HG02759 (cell line): ENCODE measurements around the gene DGAT2.

ENCODE experiments used
- ATAC-seq: cut with Tn5 transposase; IDR thresholded peaks from one replicate; pipeline ENCODE4 v1.9.1; 2021; ENCODE audit warnings: mild to moderate bottlenecking, moderate library complexity; ENCODE audit not compliant: unreplicated experiment

The DGAT2 gene

GRCh38 chr11:75797792-75798191 is 29.2 kb downstream of the DGAT2 start:
- ATAC-seq, result no peak

DNA sequence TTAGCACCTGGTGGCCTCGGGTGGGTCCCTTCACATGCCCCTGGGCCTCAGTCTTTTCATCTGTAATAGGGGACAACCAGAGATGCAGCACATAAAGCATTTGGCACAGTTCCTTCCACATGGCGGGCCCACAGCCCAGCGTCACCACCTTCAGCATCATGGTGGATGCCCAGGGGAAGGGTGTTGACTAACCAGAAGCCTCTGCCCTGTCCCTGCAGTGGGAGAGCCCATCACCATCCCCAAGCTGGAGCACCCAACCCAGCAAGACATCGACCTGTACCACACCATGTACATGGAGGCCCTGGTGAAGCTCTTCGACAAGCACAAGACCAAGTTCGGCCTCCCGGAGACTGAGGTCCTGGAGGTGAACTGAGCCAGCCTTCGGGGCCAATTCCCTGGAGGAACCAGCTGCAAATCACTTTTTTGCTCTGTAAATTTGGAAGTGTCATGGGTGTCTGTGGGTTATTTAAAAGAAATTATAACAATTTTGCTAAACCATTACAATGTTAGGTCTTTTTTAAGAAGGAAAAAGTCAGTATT is 31.6 kb downstream of the DGAT2 start:
- no peak for ATAC-seq

- ATAC-seq, result no peak
Observed at GRCh38 chr11:75800728-75801361, 32.3 kb downstream of the DGAT2 start.

GRCh38 chr11:75801362-75802020 is 32.9 kb downstream of the DGAT2 start:
- ATAC-seq, result no peak

GRCh38 chr11:75802021-75802912 is 33.7 kb downstream of the DGAT2 start:
- no peak for ATAC-seq

- ATAC-seq, result peak; percentile 63
Observed at GRCh38 chr11:75802913-75803820, 34.6 kb downstream of the DGAT2 start.

GRCh38 chr11:75809111-75809510 is 40.5 kb downstream of the DGAT2 start:
- no peak for ATAC-seq

DNA sequence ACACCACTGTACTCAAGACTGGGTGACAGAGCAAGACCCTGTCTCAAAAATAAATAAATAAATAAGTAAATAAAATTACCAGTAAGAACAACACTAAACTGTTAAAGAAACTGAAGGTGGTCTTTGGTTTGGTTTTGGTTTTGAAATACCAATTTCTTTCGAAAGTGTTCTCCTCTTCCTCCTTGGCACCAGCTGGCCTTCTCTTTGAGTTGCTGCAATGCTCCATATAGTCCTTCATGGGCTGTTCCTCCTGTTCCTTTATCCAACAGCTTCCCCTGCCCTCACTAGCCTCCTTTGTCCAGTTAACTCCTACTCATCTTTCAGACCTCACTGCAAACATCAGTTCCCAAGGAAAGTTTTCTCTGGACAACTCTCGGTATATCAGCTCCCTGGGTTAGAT is 41.4 kb downstream of the DGAT2 start:
- no peak for ATAC-seq

DNA sequence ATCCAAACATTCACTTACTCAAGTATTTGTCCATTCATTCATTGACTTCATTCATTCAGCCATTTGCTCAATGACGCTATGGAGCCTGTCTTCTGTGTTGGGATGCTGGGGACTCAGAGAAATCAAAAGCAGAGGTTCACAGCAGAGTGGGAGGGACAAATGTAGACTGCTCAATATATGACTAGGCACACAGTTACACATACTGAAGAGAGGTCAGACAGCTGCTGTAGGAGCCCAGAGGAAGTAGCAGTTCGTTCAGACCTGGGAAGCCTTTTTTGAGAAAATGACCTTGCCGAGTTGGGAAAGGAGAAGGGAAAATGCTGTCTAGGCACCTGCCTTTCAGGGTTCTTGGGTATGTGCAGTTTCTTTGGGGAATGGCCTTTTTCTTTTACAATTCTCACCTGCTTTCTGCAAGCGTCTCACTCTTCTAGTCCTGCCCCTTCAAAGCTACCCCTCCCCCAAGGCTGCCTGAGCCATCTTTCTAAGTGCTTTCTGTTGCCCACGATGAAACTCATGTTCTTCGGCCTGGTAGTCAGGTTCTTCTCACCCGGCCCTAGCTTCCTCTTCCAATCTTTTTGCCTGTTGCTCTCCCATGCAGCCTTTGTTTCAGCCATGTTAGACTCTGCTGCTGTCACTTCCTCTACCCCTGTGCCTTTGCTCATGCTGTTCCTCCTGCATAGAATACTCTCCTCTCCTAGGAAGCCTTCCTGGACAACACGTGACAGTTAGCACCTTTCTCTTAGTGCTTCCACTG is 42.2 kb downstream of the DGAT2 start:
- ATAC-seq, result no peak

GRCh38 chr11:75811485-75811884 is 42.9 kb downstream of the DGAT2 start:
- no peak for ATAC-seq

DNA sequence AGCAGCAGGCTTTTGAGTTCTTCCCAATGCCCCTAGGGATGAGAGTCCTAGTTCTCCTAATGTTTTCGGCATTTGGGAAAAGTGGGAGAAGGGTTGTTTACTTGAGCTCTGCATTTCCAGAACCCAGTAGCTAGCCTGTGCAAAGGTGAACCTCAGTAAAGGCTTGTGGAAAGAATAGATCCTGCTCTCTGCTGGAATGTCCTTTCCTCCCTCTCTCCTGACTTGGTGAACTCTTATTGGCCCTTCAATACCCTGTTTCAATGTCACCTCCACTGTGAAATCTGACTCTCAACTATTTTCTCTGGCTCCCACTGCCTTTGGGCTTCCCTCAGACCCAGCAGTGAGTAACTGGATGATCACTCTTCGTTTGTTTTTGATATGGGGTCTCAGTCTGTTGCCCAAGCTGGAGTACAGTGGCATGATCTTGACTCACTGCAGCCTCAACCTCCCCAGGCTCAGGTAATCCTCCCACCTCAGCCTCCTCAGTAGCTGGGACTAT is 44.0 kb downstream of the DGAT2 start:
- ATAC-seq, result no peak

GRCh38 chr11:75813124-75813523 is 44.5 kb downstream of the DGAT2 start:
- no peak for ATAC-seq

- no peak for ATAC-seq
Observed at GRCh38 chr11:75813622-75814039, 45.1 kb downstream of the DGAT2 start.

GRCh38 chr11:75814363-75814676 is 45.7 kb downstream of the DGAT2 start:
- ATAC-seq, result peak; percentile 20

DNA sequence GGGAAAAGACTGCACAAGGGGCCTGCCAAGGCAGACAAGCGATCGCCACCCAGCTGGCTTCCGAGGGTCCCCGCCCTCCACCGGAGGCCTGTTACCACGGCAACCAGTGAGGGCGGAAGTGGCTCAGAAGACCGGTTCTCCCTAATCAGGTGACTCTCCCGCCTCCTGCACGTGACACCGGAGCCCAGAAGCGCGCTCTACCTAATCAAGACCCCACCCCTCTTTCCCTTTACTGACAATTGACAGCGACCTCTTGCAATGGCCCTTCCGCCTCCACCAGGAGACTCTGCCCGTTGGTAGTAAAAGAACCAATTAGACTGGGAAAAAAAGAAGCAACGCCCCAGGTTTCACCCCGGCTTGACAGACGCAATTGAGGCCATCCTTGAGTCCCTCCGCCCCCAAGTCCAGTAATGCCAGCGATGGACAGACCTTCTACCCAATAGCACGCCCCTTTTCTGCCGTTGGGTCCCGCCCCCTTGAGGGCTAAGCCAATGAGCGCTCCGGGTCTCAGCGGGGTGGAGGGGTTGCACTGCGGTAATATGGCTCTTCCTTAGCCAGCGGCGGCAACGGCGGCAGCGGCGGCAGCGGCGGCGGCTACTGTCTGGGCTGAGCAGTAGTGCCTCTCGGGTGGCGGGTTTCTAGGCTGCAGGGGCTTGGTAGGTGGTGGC is 46.2 kb downstream of the DGAT2 start, which contains the start of gene UVRAG:
UVRAG (plus strand) TSS at position 534 of the 668 bp plus-strand sequence. CDS start 198 bp downstream, outside the sequence.
- peak; percentile 81 for ATAC-seq

DNA sequence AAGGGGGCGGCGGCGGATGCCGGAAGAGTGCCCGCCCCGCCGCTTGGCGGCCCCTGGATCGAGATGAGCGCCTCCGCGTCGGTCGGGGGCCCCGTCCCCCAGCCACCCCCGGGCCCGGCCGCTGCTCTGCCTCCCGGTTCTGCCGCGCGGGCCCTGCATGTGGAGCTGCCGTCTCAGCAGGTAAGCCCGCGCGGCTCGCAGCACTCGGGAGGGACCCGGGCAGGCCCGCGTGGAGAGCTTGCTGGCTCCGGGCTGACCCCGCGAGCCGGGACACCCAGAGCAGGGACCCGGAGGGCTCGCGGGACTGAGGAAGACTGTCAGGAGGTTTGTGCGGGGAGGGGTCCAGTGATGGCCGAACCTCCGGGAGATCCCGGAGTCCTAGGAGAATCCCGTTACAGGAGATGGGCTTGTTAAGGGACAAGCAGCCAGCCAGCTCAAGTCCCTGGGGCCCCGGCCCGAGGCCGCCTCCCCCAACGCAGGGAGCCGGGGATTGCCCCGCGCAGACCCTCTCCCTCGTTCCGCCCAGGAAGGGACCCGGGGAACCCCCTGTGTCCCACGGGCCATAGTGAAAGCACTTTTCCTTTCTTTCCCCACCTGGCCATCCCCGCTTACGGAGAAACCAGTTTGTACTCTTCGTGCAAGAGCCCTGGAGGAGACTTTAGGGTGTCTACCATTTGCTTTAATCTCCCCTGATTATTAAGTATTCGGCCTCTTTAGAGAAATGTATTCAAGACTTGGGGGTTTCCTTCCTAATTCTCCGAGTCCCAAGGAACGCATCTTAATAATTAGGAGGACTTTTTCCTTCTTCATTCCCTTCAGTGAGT is 47.0 kb downstream of the DGAT2 start:
- peak; percentile 23 for ATAC-seq

- no peak for ATAC-seq
Observed at GRCh38 chr11:75816561-75817239, 48.1 kb downstream of the DGAT2 start.

DNA sequence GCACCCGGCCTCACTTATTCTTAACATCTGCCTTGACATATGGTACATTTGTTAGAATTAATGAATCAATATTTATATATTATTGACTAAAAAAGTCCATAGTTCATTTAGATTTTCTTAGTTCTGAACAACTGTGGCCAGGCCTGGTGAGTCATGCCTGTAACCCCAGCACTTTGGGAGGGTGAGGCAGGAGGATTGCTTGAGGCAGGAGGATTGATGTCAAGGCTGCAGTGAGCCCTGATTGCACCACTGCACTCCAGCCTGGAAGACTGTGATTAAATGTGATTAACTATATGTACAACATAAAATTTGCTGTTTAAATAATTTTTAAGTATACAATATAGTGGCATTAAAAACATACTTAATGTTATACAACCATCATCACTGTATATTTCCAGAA is 52.1 kb downstream of the DGAT2 start:
- ATAC-seq, result no peak
